CD4-positive, alpha-beta T cell treated with Interleukin-17A for 4 hours (primary cell): ENCODE measurements around the gene DMAC1.

ENCODE experiments used
- DNase-seq: peaks from one replicate; pipeline ENCODE4 v3.0.0-alpha.2; 2020; ENCODE audit warnings: mixed read lengths

DMAC1 gene, protein sequence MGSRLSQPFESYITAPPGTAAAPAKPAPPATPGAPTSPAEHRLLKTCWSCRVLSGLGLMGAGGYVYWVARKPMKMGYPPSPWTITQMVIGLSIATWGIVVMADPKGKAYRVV

GRCh38 chr9:7799234-7799943 lies at the start of gene DMAC1:
Gene DMAC1, minus strand, starts transcription at chr9:7799778. Its CDS starts 44 bp downstream, at chr9:7799734.
- DNase-seq = peak; percentile 79

DNA sequence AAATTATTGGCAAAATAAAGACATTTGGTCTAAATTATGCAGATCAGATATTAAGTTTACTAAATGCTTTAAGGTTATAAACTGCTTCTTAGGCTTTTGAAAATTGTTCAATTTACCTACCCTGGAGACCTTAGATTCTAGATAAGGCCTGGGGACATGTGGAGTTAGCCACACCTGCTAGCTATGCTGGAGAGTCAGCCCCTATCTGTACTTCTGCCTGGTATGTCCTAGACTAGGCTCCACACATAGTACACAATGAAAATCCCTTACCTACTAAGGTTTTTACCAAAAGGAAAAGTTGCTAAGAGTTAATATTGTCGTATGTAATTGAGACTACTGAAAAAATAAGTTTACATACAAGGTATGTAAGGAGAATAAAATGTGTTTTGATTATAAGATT lies 49.8 kb upstream of the DMAC1 start:
- DNase-seq = no peak

- DNase-seq = no peak
Measured at GRCh38 chr9:7848498-7848897, 48.9 kb upstream of the DMAC1 start.

GRCh38 chr9:7844242-7844641 lies 44.7 kb upstream of the DMAC1 start:
- DNase-seq = no peak

DNA sequence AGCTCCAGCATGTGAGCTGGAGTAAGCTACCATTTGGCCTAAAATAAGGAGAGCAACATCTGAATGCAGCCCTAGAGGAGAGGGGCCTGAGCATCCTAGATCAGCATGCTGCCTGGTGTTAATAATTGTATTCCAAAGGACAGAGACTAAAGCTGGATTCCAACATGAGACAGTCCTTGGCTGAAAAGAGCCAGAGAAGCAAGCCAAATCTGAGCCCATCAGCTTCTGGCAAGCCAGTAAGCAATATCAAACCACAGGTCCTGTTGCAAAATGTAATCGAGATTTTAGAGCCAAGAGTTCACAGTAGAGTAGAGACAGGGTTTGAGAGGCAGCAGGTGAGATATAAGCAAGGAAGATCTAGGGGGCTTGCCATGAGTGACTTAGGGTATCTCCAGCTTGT lies 42.3 kb upstream of the DMAC1 start:
- DNase-seq = no peak

DNA sequence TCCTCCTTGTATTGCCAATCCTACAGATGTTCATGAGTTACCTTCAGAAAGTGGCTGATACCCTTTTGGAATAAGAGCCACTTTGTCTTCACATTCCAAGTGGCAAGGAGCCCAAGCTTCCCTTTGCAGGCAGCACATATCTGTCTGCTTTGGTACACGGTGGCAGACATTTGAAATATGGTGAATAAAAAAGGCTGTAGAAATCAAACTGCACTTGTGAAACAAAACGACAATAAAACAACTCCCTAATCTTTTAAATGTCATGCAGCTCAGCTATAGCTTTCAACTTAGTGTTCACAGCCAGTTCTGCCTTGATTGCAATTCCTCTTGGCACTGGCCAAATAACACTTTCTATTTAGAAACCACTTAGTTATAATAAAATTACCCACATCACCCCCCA lies 35.0 kb upstream of the DMAC1 start:
- DNase-seq = no peak

DNA sequence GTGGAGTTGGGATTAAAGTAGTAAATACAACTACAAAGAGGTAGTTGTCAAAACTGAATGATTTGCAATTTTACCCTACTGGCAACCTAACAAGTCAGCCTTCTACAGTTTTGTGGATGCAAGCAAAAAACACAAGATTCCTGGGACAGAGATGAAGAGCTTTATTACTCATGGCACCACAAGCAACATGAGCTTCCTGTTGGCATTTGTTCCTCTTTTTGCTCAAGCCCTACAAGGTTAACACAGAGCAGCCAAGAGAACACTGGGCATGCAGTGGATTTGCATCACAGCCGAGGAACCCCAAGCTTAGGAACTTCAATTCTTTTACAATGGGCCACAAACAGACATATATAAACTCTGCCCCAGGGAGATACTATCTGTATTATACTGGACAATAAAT lies 28.8 kb upstream of the DMAC1 start:
- no peak for DNase-seq

DNA sequence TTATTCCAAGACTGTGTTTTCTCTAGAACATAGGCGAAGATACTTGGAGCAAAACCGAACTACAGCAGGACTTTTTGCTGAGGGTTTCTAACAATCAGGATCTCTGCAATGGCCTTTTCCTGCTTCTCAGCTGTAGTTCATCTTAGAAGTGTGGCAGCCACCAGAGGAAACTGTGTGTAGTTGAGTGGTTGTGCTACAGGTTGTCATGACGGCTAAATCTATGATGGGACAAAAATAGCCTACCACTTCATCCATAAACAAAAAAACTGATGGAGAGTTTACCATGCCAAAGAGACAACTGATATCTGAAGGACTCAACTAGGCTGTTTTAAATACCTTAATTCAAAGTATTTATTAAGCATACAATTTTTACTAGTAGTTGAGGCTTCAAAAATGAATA lies 28.2 kb upstream of the DMAC1 start:
- no peak for DNase-seq

GRCh38 chr9:7827056-7827455 lies 27.5 kb upstream of the DMAC1 start:
- no peak for DNase-seq

GRCh38 chr9:7823651-7824050 lies 24.1 kb upstream of the DMAC1 start:
- DNase-seq = no peak

DNA sequence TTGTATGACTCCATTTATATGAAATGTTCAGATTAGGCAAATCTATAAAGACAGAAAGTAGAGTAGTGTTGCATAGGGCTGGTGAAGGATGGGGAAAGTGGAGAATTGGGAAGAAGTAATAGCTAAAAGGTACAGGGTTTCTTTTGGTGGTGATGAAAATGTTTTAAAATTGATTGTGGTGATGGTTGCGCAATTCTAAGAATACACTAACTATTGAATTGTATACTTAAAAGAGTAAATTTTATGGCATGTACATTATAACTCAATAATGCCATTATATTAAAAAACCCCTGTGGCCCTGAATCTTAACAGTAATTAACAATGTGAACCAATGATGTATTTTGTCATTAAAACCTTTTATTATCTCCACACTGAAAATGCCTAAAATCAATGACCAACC lies 20.4 kb upstream of the DMAC1 start:
- no peak for DNase-seq

DNA sequence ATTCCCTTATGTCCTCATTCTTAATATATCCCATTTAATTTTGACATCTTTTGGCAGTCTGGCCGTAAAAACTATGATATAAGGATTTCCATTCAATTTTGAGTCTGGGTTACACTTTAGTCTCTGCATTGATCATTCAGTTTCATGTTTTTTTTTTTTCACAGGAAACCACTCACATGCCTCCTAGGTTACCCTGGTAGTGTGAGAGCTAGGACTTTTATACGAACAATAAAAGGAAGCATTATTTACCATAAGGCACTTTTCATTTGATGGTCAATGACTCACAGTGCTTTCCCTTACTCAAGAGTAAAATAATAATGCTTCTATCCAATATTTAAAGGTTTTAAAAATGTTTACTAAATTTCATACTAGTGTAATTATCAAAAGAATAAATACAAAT lies 16.4 kb upstream of the DMAC1 start:
- no peak for DNase-seq

DNA sequence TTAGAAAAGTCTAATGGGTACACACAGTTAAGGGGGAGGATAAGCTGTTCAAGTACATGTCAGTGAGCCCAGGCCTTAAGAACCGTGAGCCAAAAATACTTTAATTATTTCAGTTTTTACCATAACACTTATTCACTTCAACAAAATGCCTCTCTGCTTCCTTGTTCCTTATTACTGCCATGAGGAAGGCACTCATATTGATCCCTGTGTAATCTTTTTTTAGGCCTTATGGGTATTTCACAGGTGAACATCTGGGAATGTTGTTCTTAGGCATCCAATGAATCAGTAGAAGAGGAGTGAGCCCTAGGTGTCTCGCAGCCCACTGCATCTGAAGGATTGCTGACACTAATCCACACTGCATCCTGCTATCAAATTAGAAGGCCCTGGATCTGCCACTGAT lies 13.5 kb upstream of the DMAC1 start:
- DNase-seq = no peak

GRCh38 chr9:7811677-7812076 lies 12.1 kb upstream of the DMAC1 start:
- no peak for DNase-seq

DNA sequence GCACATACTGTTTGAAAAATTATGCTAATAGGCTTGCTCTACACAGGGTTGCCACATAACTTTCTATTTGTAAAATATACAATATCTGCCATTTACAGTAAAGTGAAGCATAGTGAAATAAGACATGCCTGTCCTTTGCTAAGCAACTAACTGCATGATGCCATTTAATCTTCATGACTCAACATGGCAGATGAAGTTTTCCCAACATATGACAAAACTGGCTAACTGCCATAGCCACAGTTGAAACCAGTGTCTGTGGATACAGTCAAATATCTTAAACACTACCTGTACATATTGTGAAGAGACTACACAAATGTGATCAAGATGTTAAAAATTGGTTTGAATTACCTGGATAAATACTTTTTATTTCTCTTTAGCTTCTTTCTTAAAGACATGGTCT lies 3.1 kb upstream of the DMAC1 start:
- DNase-seq = no peak

DNA sequence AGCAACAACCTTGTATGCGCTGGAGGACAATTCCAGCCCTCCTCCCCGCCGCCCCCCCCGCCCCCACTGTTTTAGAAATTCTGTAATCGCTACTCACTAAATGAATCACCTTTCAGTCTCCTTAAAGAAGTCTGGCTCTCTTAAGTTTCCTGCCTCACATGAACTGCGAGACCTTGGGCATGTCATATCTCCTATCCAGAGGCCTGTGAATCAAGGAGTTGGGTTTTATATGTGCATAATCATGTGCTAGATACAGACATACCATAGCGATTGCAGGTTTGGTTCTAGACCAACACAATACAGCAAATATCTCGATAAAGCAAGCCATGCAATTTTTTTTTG lies 337 bp upstream of the DMAC1 start:
- DNase-seq = no peak

- no peak for DNase-seq
Measured at GRCh38 chr9:7794196-7794595, 5.4 kb downstream of the DMAC1 start.

DNA sequence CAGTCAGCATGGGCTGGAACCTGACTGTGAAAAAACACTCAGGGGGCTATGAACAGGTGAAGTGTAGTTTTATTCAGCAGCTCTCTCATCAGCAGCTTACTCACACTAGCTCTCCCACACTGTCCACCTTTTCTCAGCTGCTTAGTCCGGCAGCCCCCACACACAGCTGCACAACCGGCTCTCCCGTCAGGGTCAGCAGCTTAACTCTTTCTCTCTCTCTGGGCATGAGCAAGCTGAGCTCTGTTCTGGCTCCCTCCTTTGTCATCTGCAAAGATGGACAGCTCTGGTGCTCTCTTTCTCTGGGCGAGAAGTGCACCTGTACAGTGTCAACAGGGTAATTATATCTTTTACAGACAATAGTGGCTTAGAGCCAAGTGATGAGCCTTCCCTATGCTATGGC lies 8.2 kb downstream of the DMAC1 start:
- DNase-seq = no peak

- no peak for DNase-seq
Measured at GRCh38 chr9:7790819-7791182, 8.8 kb downstream of the DMAC1 start.

DNA sequence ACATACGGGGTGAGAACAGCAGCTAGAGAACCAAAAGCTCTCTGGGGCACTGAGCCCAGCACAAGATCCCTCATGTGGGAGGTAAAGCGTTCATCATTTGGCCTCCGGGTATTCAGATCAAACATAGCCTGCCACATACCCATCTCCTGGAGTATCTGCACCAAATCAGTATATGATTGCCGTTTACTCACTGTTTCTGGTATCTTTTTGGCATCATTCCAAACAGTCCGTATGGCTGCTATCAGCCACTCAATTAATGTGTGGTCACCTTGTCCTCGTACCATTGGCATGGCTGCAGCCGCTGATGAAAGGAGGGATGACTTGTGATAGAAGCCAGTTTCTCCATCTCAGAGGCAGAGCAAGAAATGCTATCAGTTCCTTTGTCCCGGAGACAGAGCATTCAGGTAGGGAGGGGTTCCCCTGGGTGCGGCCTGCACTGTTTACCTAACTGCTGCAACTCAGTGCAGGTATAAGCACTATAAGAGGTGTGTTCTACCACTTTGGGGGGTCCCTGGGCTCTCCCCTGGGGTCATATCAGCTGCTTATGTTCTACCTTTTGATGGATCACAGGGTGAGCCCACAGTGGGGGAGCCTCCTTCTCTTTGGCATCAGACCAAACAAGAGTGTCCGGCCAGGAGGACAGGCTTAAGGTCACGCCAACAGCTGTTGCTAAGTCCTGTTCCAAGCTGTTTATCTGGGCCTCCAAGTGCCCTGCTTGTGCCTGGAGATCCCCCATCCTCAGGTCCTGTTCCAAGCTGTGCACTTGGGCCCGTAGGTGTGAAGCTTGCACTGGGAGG lies 9.4 kb downstream of the DMAC1 start:
- no peak for DNase-seq

DNA sequence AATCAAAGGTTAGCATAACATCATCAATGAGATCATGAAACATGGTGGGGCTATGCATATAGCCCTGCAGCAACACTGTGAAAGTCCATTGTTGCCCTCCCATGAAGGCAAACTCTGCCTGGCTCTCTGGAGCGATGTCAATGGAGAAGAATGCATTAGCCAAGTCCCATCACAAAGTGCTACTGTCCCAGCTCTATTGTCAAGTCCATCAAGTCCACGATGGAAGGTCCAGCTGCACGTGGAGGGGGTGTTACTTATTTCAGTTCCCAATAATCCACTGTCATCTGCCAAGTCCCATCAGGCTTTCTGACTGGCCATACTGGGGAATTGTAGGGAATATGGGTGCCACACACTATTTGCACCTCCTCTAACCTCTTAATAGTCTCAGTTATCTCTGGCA lies 10.8 kb downstream of the DMAC1 start:
- DNase-seq = no peak

DNA sequence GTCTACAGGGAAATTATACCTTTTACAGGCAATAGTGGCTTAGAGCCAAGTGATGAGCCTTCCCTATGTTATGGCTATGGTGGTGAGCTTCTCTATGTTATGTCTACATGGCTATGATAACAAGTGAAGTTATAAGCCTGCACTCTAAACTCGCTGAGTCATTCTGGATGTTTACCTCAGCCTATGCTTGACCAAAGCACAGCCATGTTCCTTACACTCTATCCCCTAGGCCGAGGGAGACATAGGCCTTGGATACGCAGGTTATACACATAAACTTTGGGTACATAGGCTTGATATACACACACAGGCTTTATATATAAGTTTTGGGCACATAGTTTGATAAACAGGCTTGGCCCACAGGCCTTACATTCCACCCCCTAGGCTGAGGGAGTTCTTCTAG lies 13.8 kb downstream of the DMAC1 start:
- no peak for DNase-seq

DNA sequence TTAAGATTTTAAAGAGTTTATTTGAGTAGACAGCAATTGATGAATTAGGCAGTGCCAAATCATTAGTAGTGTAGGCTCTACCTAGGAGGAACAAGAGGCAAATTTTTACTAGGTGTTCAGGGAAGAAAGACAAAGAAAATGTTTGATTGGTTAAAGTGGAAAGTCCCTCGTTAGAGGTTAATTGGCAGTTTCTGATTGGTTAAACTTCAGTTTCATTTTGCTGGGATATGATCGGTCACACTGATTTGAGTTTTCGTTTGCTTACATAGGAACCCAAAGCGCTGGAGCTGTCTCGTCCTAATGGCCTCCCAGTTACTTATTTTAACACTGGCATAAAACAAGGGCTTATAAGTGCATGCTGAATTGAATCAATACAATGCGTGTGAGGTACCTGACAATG lies 15.1 kb downstream of the DMAC1 start:
- DNase-seq = no peak

- no peak for DNase-seq
Measured at GRCh38 chr9:7783635-7784063, 15.9 kb downstream of the DMAC1 start.
